IMR-90 (cell line): ENCODE results near the gene CEP170B. TPM values are rescaled to one million over a fixed set of nuclear protein-coding genes. Genes with fewer than 3 reads are reported as not detected.

ENCODE experiments used
- ATAC-seq: fragments of 200-7000 bp; cut with Tn5 transposase; 2 replicates; pipeline ENCODE4 v1.9.1; 2020; ENCODE audit warnings: low read depth, mild to moderate bottlenecking, moderate library complexity
- BruUV-seq: library from RNA; stranded (reverse); fragments of 400-500 nt; replicated peaks from 2 replicates; lab custom pipeline; 2021; lab: Mats Ljungman, UMichigan
- CTCF ChIA-PET: fragments of 300-600 bp; formaldehyde crosslinking; extraction: SDS; loops from one replicate; lab custom pipeline; 2021; ENCODE audit warnings: antibody characterized with exemption; lab: Yijun Ruan, JAX
- POLR2A ChIA-PET: fragments of 300-600 bp; sonication (Branson Sonifier 250); formaldehyde crosslinking; loops from one replicate; lab custom pipeline; 2022; ENCODE audit warnings: antibody characterized with exemption; ENCODE audit not compliant: unreplicated experiment; lab: Charles Lee
- DNase-seq: peaks from one replicate; pipeline ENCODE4 v3.0.0; 2013
- H2AFZ ChIP-seq: replicated peaks from 2 replicates; pipeline ENCODE3; 2013; ENCODE audit warnings: low read length, mild to moderate bottlenecking; ENCODE audit not compliant: poor library complexity
- H2AK5ac ChIP-seq: 2 replicates; pipeline ENCODE4 v1.6.1; 2013; ENCODE audit warnings: low read depth, low read length, inconsistent platforms
- H2AK9ac ChIP-seq: replicated peaks from 2 replicates; pipeline ENCODE3; 2013; ENCODE audit warnings: mild to moderate bottlenecking, low read depth, low read length, moderate library complexity; ENCODE audit not compliant: poor library complexity
- H2BK120ac ChIP-seq: 2 replicates; pipeline ENCODE4 v1.6.1; 2013; ENCODE audit warnings: low read depth, low read length, inconsistent platforms
- H2BK15ac ChIP-seq: 3 replicates; pipeline ENCODE4 v1.6.1; 2013; ENCODE audit warnings: low read depth, low read length, inconsistent platforms
- H2BK20ac ChIP-seq: 2 replicates; pipeline ENCODE4 v1.6.1; 2013; ENCODE audit warnings: low read depth, mild to moderate bottlenecking, inconsistent platforms, low read length, moderate library complexity
- H2BK5ac ChIP-seq: 2 replicates; pipeline ENCODE4 v1.6.1; 2013; ENCODE audit warnings: mild to moderate bottlenecking, low read depth, low read length, inconsistent platforms; ENCODE audit not compliant: poor library complexity, severe bottlenecking
- H3K14ac ChIP-seq: replicated peaks from 2 replicates; pipeline ENCODE4 v1.6.1; 2013; ENCODE audit warnings: low read depth, low read length, inconsistent platforms
- H3K18ac ChIP-seq: 2 replicates; pipeline ENCODE4 v1.6.1; 2013; ENCODE audit warnings: low read depth, low read length, control low read depth
- H3K23ac ChIP-seq: 2 replicates; pipeline ENCODE4 v1.6.1; 2013; ENCODE audit warnings: low read depth, low read length, inconsistent platforms
- H3K27ac ChIP-seq: 2 replicates; pipeline ENCODE4 v1.5.1; 2013; ENCODE audit warnings: mild to moderate bottlenecking, control low read depth, low read length; ENCODE audit not compliant: insufficient read depth
- H3K27me3 ChIP-seq: 2 replicates; pipeline ENCODE4 v1.6.1; 2013; ENCODE audit warnings: low read length; ENCODE audit not compliant: control insufficient read depth, insufficient read depth
- H3K36me3 ChIP-seq: 2 replicates; pipeline ENCODE4 v1.6.1; 2013; ENCODE audit warnings: low read length, mixed read lengths; ENCODE audit not compliant: control insufficient read depth, insufficient read depth
- H3K4ac ChIP-seq: 2 replicates; pipeline ENCODE4 v1.6.1; 2013; ENCODE audit warnings: low read depth, low read length, inconsistent platforms
- H3K4me1 ChIP-seq: 2 replicates; pipeline ENCODE4 v1.6.1; 2013; ENCODE audit warnings: low read length, mixed read lengths; ENCODE audit not compliant: control insufficient read depth, insufficient read depth
- H3K4me2 ChIP-seq: 2 replicates; pipeline ENCODE4 v1.6.1; 2013; ENCODE audit warnings: low read depth, mild to moderate bottlenecking, control low read depth, low read length, moderate library complexity
- H3K4me3 ChIP-seq: 2 replicates; pipeline ENCODE4 v1.5.1; 2013; ENCODE audit warnings: low read depth, mild to moderate bottlenecking, control low read depth, low read length, moderate library complexity; ENCODE audit not compliant: insufficient read depth
- H3K56ac ChIP-seq: 2 replicates; pipeline ENCODE4 v1.6.1; 2013; ENCODE audit warnings: low read length, inconsistent platforms; ENCODE audit not compliant: insufficient read depth; ENCODE audit errors: extremely low read depth
- H3K79me1 ChIP-seq, 2 experiments: 2 replicates each; pipeline ENCODE4 v1.6.1; 2013; ENCODE audit warnings: low read length in 2 of 2, inconsistent platforms in 1 of 2, low read depth in 1 of 2
- H3K9ac ChIP-seq: 2 replicates; pipeline ENCODE4 v1.6.1; 2013; ENCODE audit warnings: low read depth, low read length, control low read depth
- H3K9me1 ChIP-seq: 2 replicates; pipeline ENCODE4 v1.6.1; 2013; ENCODE audit warnings: low read length, inconsistent platforms; ENCODE audit not compliant: insufficient read depth
- H3K9me3 ChIP-seq: 2 replicates; pipeline ENCODE4 v1.6.1; 2013; ENCODE audit warnings: low read length; ENCODE audit not compliant: control insufficient read depth, insufficient read depth
- H4K20me1 ChIP-seq: 2 replicates; pipeline ENCODE4 v1.6.1; 2013; ENCODE audit warnings: low read length, inconsistent platforms; ENCODE audit not compliant: insufficient read depth
- H4K5ac ChIP-seq: 2 replicates; pipeline ENCODE4 v1.6.1; 2013; ENCODE audit warnings: mild to moderate bottlenecking, low read depth, low read length, control low read depth
- H4K8ac ChIP-seq, 2 experiments: 2 replicates each; pipeline ENCODE4 v1.6.1; 2013; ENCODE audit warnings: low read depth in 2 of 2, low read length in 2 of 2, control low read depth in 1 of 2, inconsistent platforms in 1 of 2
- H4K91ac ChIP-seq: 2 replicates; pipeline ENCODE4 v1.6.1; 2013; ENCODE audit warnings: low read depth, low read length, inconsistent platforms; ENCODE audit not compliant: insufficient read depth
- BHLHE40 ChIP-seq: fragments of 150-350 bp; IDR thresholded peaks from 2 replicates; pipeline ENCODE4 v1.6.1; 2016; ENCODE audit warnings: mild to moderate bottlenecking, low read depth, low read length
- CHD1 ChIP-seq: IDR thresholded peaks from 2 replicates; pipeline ENCODE4 v1.6.1; 2012; ENCODE audit warnings: low read depth, low read length, improper control_type of control experiment
- CTCF ChIP-seq: conservative IDR thresholded peaks from 2 replicates; pipeline ENCODE4 v1.5.1; 2012; ENCODE audit warnings: mild to moderate bottlenecking, low read depth, low read length, improper control_type of control experiment
- MAZ ChIP-seq: IDR thresholded peaks from 2 replicates; pipeline ENCODE4 v1.6.1; 2012; ENCODE audit warnings: low read depth, mild to moderate bottlenecking, low read length, improper control_type of control experiment, moderate library complexity, borderline replicate concordance
- WGBS, 2 experiments: methylation state at CpG; one replicate each; pipeline versions ENCODE4 v1.1.5 to v1.1.7; 2013; ENCODE audit warnings: missing lambda C conversion rate in 2 of 2; ENCODE audit not compliant: insufficient read length in 1 of 2; ENCODE audit errors: extremely low coverage in 2 of 2; 5-methylcytosine and 5-hydroxymethylcytosine counted together
- dilution Hi-C: fragments of 300-500 bp; cut with HindIII; formaldehyde crosslinking; loops from one replicate; pipeline ENCODE4 v1.14.3; 2018; ENCODE audit warnings: low sequenced_read_pairs; ENCODE audit not compliant: unreplicated experiment
- in situ Hi-C: fragments of 300-500 bp; cut with MboI; formaldehyde crosslinking; loops from 3 replicates; pipeline ENCODE4 v1.14.3; 2019; ENCODE audit warnings: low sequenced_read_pairs, inconsistent platforms, mixed read lengths
- intact Hi-C: fragments of 100-400 bp; cut with micrococcal nuclease; formaldehyde crosslinking; loops from 2 replicates; pipeline ENCODE4 v1.10.0; 2022
- polyA plus RNA-seq, 3 experiments: library from polyadenylated mRNA; depleted of rRNA; stranded (reverse); fragments of >200 nt; gene quantifications; 2 replicates each; pipeline ENCODE4 v1.2.3, GENCODE V29; 2012; ENCODE audit warnings: low replicate concordance in 1 of 3
- total RNA-seq: library from RNA; depleted of rRNA; stranded (reverse); fragments of >200 nt; gene quantifications from 2 replicates; pipeline ENCODE4 v1.2.3, GENCODE V29; 2012

CEP170B gene
- total and polyA plus RNA-seq, 2 of the 4 experiments (the other 2 are of a cell fraction), result 3.6 to 13.1 TPM

GRCh38 chr14:104917116-104917515 is 52.0 kb downstream of the CEP170B start:
- H3K4me3 ChIP-seq, result no peak overlapping the region
- no TSS peak for BruUV-seq
- H4K8ac ChIP-seq, result no peak overlapping the region
- no peak overlapping the region for H3K18ac ChIP-seq
- TF ChIP-seq CHD1 (no peak), BHLHE40 (no peak), MAZ (no peak), CTCF (no peak)
- in situ Hi-C loops (no loop called here), dilution Hi-C loops (no loop called here), intact Hi-C loops (no loop called here)
- no peak overlapping the region for H2AFZ ChIP-seq
- no peaks in the 10 kb centered on the region for H3K79me1 ChIP-seq
- 17% methylated on average over 2 of the region's 9 CpGs; no CpG with 5 or more reads in 1 of the 2 experiments for WGBS, 2 experiments
- no peak overlapping the region for H2BK5ac ChIP-seq
- H4K91ac ChIP-seq, result no peak overlapping the region
- H3K9me3 ChIP-seq, result peaks cover 3% of the 10 kb centered on the region
- H2BK20ac ChIP-seq, result no peak overlapping the region
- H3K23ac ChIP-seq, result no peak overlapping the region
- H2AK9ac ChIP-seq, result no peak overlapping the region
- H2BK120ac ChIP-seq, result no peak overlapping the region
- no peak overlapping the region for H4K5ac ChIP-seq
- no peaks in the 10 kb centered on the region for H3K36me3 ChIP-seq
- H4K20me1 ChIP-seq, result no peaks in the 10 kb centered on the region
- POLR2A ChIA-PET, result no interaction called here
- no peak overlapping the region for H3K4ac ChIP-seq
- no peak for DNase-seq
- CTCF ChIA-PET, result interaction anchor here (0.9 kb wide), 1 partner anchor 18 kb away, joined by 7 read pairs; no protein-coding TSS in a partner anchor
- ATAC-seq, result no peak
- no peak overlapping the region for H3K9ac ChIP-seq
- peaks cover 24% of the 10 kb centered on the region for H3K27me3 ChIP-seq
- H3K9me1 ChIP-seq, result no peaks in the 10 kb centered on the region
- H2BK15ac ChIP-seq, result no peak overlapping the region
- no peak overlapping the region for H3K4me2 ChIP-seq
- no peak overlapping the region for H3K27ac ChIP-seq
- no peak overlapping the region for H2AK5ac ChIP-seq
- H3K56ac ChIP-seq, result no peak overlapping the region
- H3K14ac ChIP-seq, result no peak overlapping the region
- H3K4me1 ChIP-seq, result no peaks in the 10 kb centered on the region
